22Rv1 (cell line): ENCODE data around the gene PEX11G.

ENCODE experiments used
- CTCF ChIP-seq: fragments of 450-650 bp; IDR thresholded peaks from 2 replicates; pipeline ENCODE4 v1.5.1; 2017; ENCODE audit warnings: mild to moderate bottlenecking
- ZFX ChIP-seq: fragments of 450-650 bp; IDR thresholded peaks from 2 replicates; pipeline ENCODE4 v1.6.1; 2017; ENCODE audit warnings: antibody characterized with exemption, borderline replicate concordance

GRCh38 chr19:7529610-7530490 lies 41.0 kb upstream of the PEX11G start:
- TF ChIP-seq CTCF (no peak), ZFX (no peak)
